ENCODE results near the gene WDHD1.
"Not testable (repeated sequence)": the region's sequence is repeated elsewhere in the genome, so short reads cannot be mapped to it uniquely, and the experiment has no call there.

WDHD1 gene

DNA sequence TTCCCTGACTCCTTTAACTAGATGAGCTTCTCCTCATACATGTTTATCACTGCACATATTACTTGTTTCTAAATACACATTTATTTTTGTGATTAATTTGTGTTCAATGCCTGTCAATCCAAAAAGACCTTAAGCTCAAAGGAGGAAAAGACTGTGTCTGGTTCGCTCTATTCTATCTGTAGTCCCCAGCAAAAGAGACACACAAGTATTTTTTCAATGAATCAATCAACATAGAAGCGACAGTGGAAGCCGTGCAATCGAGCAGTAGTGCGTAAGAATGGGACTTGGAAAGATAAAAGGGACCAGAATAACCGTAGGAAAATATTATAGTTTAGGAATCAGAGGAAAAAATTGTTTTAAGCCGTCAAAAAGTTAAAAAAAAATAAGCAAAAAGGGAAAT, 951 bp downstream of the WDHD1 start:
- Histone ChIP-seq H3K4me1 (ENCODE audit: control insufficient read depth in 1 of 2, insufficient read depth in 2 of 2, low read length in 2 of 2) (peaks cover 24 to 31% of the 10 kb centered on the region in 2 donors), H3K9ac (ENCODE audit: low read depth in 1 of 2, low read length in 2 of 2) (peak overlapping the region; percentile 87 to 90), H3K27ac (ENCODE audit: low read depth, low read length) (no peak overlapping the region), H3K4me3 (ENCODE audit: low read depth in 1 of 2, low read length in 2 of 2) (peak overlapping the region; percentile 98 to 99), H3K9me3 (ENCODE audit: control insufficient read depth in 1 of 2, low read length in 2 of 2) (no peaks in the 10 kb centered on the region), H3K27me3 (ENCODE audit: control insufficient read depth in 1 of 2, insufficient read depth in 2 of 2, low read length in 2 of 2) (no peaks in the 10 kb centered on the region), H3K36me3 (ENCODE audit: control insufficient read depth in 1 of 2, insufficient read depth in 2 of 2, low read length in 2 of 2) (no peaks in the 10 kb centered on the region)

DNA sequence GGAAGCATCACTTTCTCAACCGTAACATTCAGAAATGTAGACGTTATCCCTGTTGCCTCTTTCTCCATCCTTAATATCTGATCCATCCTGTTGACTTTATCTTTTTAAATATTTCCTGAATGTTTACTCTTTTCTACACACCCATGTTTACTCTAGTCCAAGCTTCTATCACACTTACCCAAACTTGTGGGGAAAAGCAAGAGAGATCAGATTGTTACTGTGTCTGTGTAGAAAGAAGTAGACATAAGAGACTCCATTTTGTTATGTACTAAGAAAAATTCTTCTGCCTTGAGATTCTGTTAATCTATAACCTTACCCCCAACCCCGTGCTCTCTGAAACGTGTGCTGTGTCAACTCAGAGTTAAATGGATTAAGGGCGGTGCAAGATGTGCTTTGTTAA, 2.5 kb downstream of the WDHD1 start:
- not testable (repeated sequence) for H3K9ac ChIP-seq (ENCODE audit: low read depth in 1 of 2, low read length in 2 of 2); H3K36me3 ChIP-seq (ENCODE audit: control insufficient read depth in 1 of 2, insufficient read depth in 2 of 2, low read length in 2 of 2); H3K27ac ChIP-seq (ENCODE audit: low read depth, low read length); H3K9me3 ChIP-seq (ENCODE audit: control insufficient read depth in 1 of 2, low read length in 2 of 2); H3K27me3 ChIP-seq (ENCODE audit: control insufficient read depth in 1 of 2, insufficient read depth in 2 of 2, low read length in 2 of 2); H3K4me3 ChIP-seq (ENCODE audit: low read depth in 1 of 2, low read length in 2 of 2)
- peaks cover 24 to 26% of the 10 kb centered on the region in 2 donors for H3K4me1 ChIP-seq (ENCODE audit: control insufficient read depth in 1 of 2, insufficient read depth in 2 of 2, low read length in 2 of 2)

DNA sequence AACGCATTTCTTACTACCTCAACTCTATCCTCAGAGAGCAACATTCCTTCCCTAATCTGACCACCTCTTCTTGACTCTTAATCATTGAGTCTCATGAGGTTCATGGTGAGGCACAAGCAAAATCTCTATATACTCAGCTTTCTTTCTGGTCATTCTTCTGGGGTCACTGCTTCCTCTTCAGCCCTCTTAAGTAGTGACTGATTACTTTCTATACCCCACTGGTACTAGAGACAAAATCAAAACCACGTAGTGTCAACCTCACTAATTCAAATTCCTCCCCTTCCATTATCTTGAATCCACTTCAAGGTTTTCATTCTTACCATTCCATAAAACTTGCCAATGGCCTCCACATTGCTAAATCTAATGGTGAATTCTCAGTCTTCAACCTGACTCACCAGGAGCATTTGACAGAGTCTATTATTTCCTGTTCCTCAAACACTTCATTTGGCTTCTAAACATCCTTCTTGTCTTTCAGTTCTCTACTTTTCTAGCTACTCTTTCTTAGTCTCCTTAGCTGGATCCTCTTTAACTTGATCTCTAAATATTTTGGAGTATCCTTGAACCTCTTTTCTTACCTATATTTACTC, 6.8 kb downstream of the WDHD1 start:
- Histone ChIP-seq H3K9me3 (ENCODE audit: control insufficient read depth in 1 of 2, low read length in 2 of 2) (no peaks in the 10 kb centered on the region), H3K9ac (ENCODE audit: low read depth in 1 of 2, low read length in 2 of 2) (no peak overlapping the region), H3K27me3 (ENCODE audit: control insufficient read depth in 1 of 2, insufficient read depth in 2 of 2, low read length in 2 of 2) (no peaks in the 10 kb centered on the region), H3K36me3 (ENCODE audit: control insufficient read depth in 1 of 2, insufficient read depth in 2 of 2, low read length in 2 of 2) (no peaks in the 10 kb centered on the region), H3K4me1 (ENCODE audit: control insufficient read depth in 1 of 2, insufficient read depth in 2 of 2, low read length in 2 of 2) (no peaks in the 10 kb centered on the region), H3K4me3 (ENCODE audit: low read depth in 1 of 2, low read length in 2 of 2) (no peak overlapping the region), H3K27ac (ENCODE audit: low read depth, low read length) (no peak overlapping the region)

DNA sequence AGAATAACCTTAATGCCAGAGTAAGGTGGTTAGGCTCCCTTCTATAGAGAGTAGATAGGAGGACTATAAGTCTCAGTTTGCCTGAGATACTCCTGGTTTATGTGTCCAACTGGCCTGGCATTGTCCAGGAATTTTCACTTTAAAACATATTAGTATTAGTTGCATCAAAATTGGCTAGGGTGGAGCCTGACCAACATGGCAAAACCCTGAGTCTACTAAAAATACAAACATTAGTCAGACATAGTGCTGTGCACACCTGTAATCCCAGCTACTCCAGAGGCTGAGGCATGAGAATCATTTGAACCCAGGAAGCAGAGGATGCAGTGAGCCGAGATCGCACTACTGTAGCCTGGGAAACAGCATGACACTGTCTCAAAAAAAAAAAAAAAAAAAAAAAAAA, 11.9 kb downstream of the WDHD1 start:
- no peak overlapping the region for H3K4me3 ChIP-seq (ENCODE audit: low read depth in 1 of 2, low read length in 2 of 2)
- H3K4me1 ChIP-seq (ENCODE audit: control insufficient read depth in 1 of 2, insufficient read depth in 2 of 2, low read length in 2 of 2), result no peaks in the 10 kb centered on the region
- no peaks in the 10 kb centered on the region for H3K36me3 ChIP-seq (ENCODE audit: control insufficient read depth in 1 of 2, insufficient read depth in 2 of 2, low read length in 2 of 2)
- H3K9ac ChIP-seq (ENCODE audit: low read depth in 1 of 2, low read length in 2 of 2), result no peak overlapping the region
- no peaks in the 10 kb centered on the region for H3K9me3 ChIP-seq (ENCODE audit: control insufficient read depth in 1 of 2, low read length in 2 of 2)
- no peaks in the 10 kb centered on the region for H3K27me3 ChIP-seq (ENCODE audit: control insufficient read depth in 1 of 2, insufficient read depth in 2 of 2, low read length in 2 of 2)
- H3K27ac ChIP-seq (ENCODE audit: low read depth, low read length), result no peak overlapping the region

DNA sequence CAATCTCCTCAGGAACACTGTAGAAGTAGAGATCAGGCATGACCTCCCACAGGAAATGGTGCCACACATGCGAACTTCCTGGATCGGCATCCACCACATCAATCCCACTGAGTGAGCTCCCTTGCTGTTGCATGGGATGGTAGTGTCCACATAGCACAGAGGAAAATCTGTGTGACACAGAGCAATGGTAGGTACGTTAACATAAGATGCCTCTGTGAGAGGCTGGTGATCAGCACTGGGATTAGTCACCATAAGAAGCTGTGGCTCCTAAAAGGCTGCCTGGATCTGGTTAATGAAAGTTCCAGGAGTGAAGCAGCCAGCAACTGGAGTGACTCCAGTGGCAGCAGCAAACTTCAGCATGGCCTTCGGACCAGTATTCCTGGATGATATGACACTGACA, 21.8 kb downstream of the WDHD1 start:
- Histone ChIP-seq H3K27me3 (ENCODE audit: control insufficient read depth in 1 of 2, insufficient read depth in 2 of 2, low read length in 2 of 2) (no peaks in the 10 kb centered on the region), H3K4me1 (ENCODE audit: control insufficient read depth in 1 of 2, insufficient read depth in 2 of 2, low read length in 2 of 2) (no peaks in the 10 kb centered on the region), H3K9me3 (ENCODE audit: control insufficient read depth in 1 of 2, low read length in 2 of 2) (no peaks in the 10 kb centered on the region), H3K9ac (ENCODE audit: low read depth in 1 of 2, low read length in 2 of 2) (no peak overlapping the region), H3K36me3 (ENCODE audit: control insufficient read depth in 1 of 2, insufficient read depth in 2 of 2, low read length in 2 of 2) (peaks cover 0 to 5% of the 10 kb centered on the region in 2 donors), H3K27ac (ENCODE audit: low read depth, low read length) (no peak overlapping the region), H3K4me3 (ENCODE audit: low read depth in 1 of 2, low read length in 2 of 2) (no peak overlapping the region)

DNA sequence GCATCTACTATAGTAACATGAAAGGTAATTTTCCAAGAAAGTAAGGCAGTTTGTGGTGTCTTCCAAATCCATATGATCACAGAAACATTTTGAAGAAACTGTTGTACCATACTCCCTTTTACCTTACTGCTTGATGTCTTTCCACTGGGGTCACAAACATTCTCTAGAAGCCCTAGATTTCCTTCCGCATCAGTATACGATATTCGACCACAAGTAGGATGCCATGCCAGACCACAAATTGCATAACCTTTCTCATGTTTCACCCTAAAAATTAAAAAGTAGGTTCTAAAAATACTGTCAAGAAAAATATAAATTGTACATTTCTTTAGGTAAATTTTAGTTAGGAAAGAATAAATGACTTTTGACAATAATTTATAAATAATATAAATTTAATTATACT, 26.5 kb downstream of the WDHD1 start:
- no peaks in the 10 kb centered on the region for H3K4me1 ChIP-seq (ENCODE audit: control insufficient read depth in 1 of 2, insufficient read depth in 2 of 2, low read length in 2 of 2)
- no peak overlapping the region for H3K27ac ChIP-seq (ENCODE audit: low read depth, low read length)
- no peak overlapping the region for H3K9ac ChIP-seq (ENCODE audit: low read depth in 1 of 2, low read length in 2 of 2)
- no peak overlapping the region for H3K4me3 ChIP-seq (ENCODE audit: low read depth in 1 of 2, low read length in 2 of 2)
- peaks cover 0 to 5% of the 10 kb centered on the region in 2 donors for H3K36me3 ChIP-seq (ENCODE audit: control insufficient read depth in 1 of 2, insufficient read depth in 2 of 2, low read length in 2 of 2)
- H3K9me3 ChIP-seq (ENCODE audit: control insufficient read depth in 1 of 2, low read length in 2 of 2), result no peaks in the 10 kb centered on the region
- H3K27me3 ChIP-seq (ENCODE audit: control insufficient read depth in 1 of 2, insufficient read depth in 2 of 2, low read length in 2 of 2), result no peaks in the 10 kb centered on the region

DNA sequence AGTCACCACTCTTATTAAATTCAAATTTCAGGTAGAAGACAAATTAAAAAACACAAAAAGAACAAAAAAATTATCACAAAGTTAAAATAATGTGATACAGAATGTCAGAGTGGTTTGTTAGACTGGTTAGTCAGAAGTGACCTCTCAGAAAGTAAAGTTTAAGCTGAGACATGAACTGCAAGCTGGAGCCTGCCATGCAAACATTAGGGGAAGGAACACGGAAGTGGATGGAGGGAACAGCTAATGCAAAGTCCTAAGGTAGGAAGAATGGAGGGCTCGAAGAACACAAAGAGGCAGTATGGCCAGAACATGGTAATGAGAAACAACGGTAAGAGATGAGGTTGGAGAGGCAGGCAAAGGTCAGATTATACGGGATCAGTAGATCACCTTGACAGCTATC, 41.7 kb downstream of the WDHD1 start:
- no peaks in the 10 kb centered on the region for H3K4me1 ChIP-seq (ENCODE audit: control insufficient read depth in 1 of 2, insufficient read depth in 2 of 2, low read length in 2 of 2)
- no peaks in the 10 kb centered on the region for H3K27me3 ChIP-seq (ENCODE audit: control insufficient read depth in 1 of 2, insufficient read depth in 2 of 2, low read length in 2 of 2)
- H3K9me3 ChIP-seq (ENCODE audit: control insufficient read depth in 1 of 2, low read length in 2 of 2), result no peaks in the 10 kb centered on the region
- H3K4me3 ChIP-seq (ENCODE audit: low read depth in 1 of 2, low read length in 2 of 2), result no peak overlapping the region
- peaks cover 0 to 8% of the 10 kb centered on the region in 2 donors for H3K36me3 ChIP-seq (ENCODE audit: control insufficient read depth in 1 of 2, insufficient read depth in 2 of 2, low read length in 2 of 2)
- no peak overlapping the region for H3K9ac ChIP-seq (ENCODE audit: low read depth in 1 of 2, low read length in 2 of 2)
- H3K27ac ChIP-seq (ENCODE audit: low read depth, low read length), result no peak overlapping the region

DNA sequence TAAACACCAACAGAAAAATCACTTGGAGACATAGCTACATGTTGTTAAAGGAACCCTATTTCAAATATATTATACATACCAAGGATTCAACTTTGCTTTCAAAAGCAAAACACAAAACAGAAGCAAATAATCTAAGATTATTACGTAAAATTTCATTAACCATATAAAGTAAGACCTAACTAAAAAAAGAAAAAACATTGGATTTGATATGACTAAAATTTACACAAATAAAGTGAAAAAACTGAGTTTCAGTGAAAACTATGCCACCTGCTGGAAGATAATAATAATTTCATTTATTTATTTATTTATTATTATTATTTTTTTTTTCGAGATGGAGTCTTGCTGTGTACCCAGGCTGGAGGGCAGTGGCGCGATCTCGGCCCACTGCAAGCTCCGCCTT, 45.2 kb downstream of the WDHD1 start:
- Histone ChIP-seq H3K36me3 (ENCODE audit: control insufficient read depth in 1 of 2, insufficient read depth in 2 of 2, low read length in 2 of 2) (peaks cover 0 to 8% of the 10 kb centered on the region in 2 donors), H3K4me1 (ENCODE audit: control insufficient read depth in 1 of 2, insufficient read depth in 2 of 2, low read length in 2 of 2) (no peaks in the 10 kb centered on the region), H3K4me3 (ENCODE audit: low read depth in 1 of 2, low read length in 2 of 2) (no peak overlapping the region), H3K27ac (ENCODE audit: low read depth, low read length) (no peak overlapping the region), H3K27me3 (ENCODE audit: control insufficient read depth in 1 of 2, insufficient read depth in 2 of 2, low read length in 2 of 2) (no peaks in the 10 kb centered on the region), H3K9ac (ENCODE audit: low read depth in 1 of 2, low read length in 2 of 2) (no peak overlapping the region), H3K9me3 (ENCODE audit: control insufficient read depth in 1 of 2, low read length in 2 of 2) (no peaks in the 10 kb centered on the region)

DNA sequence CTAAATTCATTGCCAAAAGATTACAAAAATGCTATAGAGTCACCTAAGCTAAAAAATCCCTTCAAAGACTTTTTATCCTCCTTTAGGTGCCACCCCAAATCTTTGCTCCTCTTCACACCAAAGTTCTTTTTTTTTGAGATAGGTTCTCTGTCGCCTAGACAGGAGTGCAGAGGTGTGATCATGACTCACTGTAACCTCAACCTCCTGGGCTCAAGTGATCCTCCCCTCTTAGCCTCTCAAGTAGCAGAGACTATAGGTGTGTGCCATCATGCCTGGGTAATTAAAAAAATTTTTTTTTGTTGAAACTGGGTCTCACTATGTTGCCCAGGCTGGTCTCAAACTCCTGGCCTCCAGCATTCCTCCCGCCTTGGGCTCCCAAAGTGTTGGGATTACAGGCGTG, 47.9 kb downstream of the WDHD1 start:
- Histone ChIP-seq H3K4me3 (ENCODE audit: low read depth in 1 of 2, low read length in 2 of 2) (no peak overlapping the region), H3K27me3 (ENCODE audit: control insufficient read depth in 1 of 2, insufficient read depth in 2 of 2, low read length in 2 of 2) (no peaks in the 10 kb centered on the region), H3K9ac (ENCODE audit: low read depth in 1 of 2, low read length in 2 of 2) (no peak overlapping the region), H3K9me3 (ENCODE audit: control insufficient read depth in 1 of 2, low read length in 2 of 2) (no peaks in the 10 kb centered on the region), H3K4me1 (ENCODE audit: control insufficient read depth in 1 of 2, insufficient read depth in 2 of 2, low read length in 2 of 2) (no peaks in the 10 kb centered on the region), H3K27ac (ENCODE audit: low read depth, low read length) (no peak overlapping the region), H3K36me3 (ENCODE audit: control insufficient read depth in 1 of 2, insufficient read depth in 2 of 2, low read length in 2 of 2) (no peaks in the 10 kb centered on the region)

DNA sequence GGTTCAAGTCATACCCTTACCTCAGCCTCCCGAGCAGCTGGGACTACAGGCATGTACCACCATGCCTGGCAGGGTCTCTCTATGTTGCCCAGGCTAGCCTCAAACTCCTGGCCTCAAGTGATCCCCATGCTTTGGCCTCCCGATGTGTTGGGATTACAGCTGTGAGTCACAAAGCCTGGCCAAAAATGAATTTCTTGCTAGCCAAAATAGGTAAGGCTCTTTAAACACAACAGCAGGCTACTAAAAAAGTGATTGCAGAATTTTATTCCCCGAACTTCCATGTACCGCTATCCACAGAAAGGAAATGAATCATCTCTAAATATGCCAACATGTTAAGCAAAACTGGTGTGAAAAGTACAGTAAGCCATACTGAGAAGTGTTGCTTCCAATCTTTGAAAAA, 50.6 kb downstream of the WDHD1 start:
- no peaks in the 10 kb centered on the region for H3K36me3 ChIP-seq (ENCODE audit: control insufficient read depth in 1 of 2, insufficient read depth in 2 of 2, low read length in 2 of 2)
- H3K27ac ChIP-seq (ENCODE audit: low read depth, low read length), result no peak overlapping the region
- no peaks in the 10 kb centered on the region for H3K4me1 ChIP-seq (ENCODE audit: control insufficient read depth in 1 of 2, insufficient read depth in 2 of 2, low read length in 2 of 2)

DNA sequence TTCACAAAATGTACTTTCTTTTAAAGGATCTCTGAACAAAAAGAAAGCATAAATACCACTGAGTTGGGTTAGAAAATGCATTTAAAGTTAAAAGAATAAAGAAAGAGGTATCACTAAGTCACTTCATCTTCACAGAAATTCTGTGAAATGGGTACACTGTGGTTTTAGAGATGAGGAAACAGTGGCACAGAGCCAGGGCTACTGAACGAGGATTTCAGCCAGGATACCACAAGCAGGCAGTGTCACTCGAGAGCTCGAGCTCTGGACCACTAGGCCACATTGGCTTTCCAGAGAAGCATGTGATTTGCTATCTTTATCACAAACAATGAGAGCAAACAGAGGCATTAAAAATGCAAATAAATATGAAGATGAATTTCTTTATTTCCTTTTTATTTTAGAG, 51.0 kb downstream of the WDHD1 start:
- Histone ChIP-seq H3K9ac (ENCODE audit: low read depth in 1 of 2, low read length in 2 of 2) (no peak overlapping the region), H3K9me3 (ENCODE audit: control insufficient read depth in 1 of 2, low read length in 2 of 2) (no peaks in the 10 kb centered on the region), H3K4me1 (ENCODE audit: control insufficient read depth in 1 of 2, insufficient read depth in 2 of 2, low read length in 2 of 2) (no peaks in the 10 kb centered on the region), H3K27me3 (ENCODE audit: control insufficient read depth in 1 of 2, insufficient read depth in 2 of 2, low read length in 2 of 2) (no peaks in the 10 kb centered on the region), H3K36me3 (ENCODE audit: control insufficient read depth in 1 of 2, insufficient read depth in 2 of 2, low read length in 2 of 2) (no peaks in the 10 kb centered on the region), H3K27ac (ENCODE audit: low read depth, low read length) (no peak overlapping the region), H3K4me3 (ENCODE audit: low read depth in 1 of 2, low read length in 2 of 2) (no peak overlapping the region)

More for the DNA sequence above, 50.6 kb downstream of the WDHD1 start:
- no peak overlapping the region for H3K4me3 ChIP-seq (ENCODE audit: low read depth in 1 of 2, low read length in 2 of 2)
- H3K27me3 ChIP-seq (ENCODE audit: control insufficient read depth in 1 of 2, insufficient read depth in 2 of 2, low read length in 2 of 2), result no peaks in the 10 kb centered on the region
- H3K9me3 ChIP-seq (ENCODE audit: control insufficient read depth in 1 of 2, low read length in 2 of 2), result no peaks in the 10 kb centered on the region
- no peak overlapping the region for H3K9ac ChIP-seq (ENCODE audit: low read depth in 1 of 2, low read length in 2 of 2)

All from duodenal mucosa (tissue), 2 donors.